HG02981 (cell line): ENCODE results near the gene OR2M5.

Experiments
- ATAC-seq: cut with Tn5 transposase; IDR thresholded peaks from one replicate; pipeline ENCODE4 v1.9.1; 2021; ENCODE audit warnings: mild to moderate bottlenecking, moderate library complexity; ENCODE audit not compliant: unreplicated experiment

The OR2M5 gene

GRCh38 chr1:248144513-248145198 lies at the start of gene OR2M5:
Gene OR2M5 (plus strand): TSS chr1:248145148. CDS start chr1:248145148, 0 bp downstream.
- no peak for ATAC-seq

GRCh38 chr1:248098529-248098928 lies 46.4 kb upstream of the OR2M5 start:
- no peak for ATAC-seq

- no peak for ATAC-seq
Observed at GRCh38 chr1:248102847-248103246, 42.1 kb upstream of the OR2M5 start.

GRCh38 chr1:248111157-248111556 lies 33.8 kb upstream of the OR2M5 start:
- no peak for ATAC-seq

- ATAC-seq = no peak
Observed at GRCh38 chr1:248114890-248115289, 30.1 kb upstream of the OR2M5 start.

GRCh38 chr1:248127653-248128052 lies 17.3 kb upstream of the OR2M5 start:
- no peak for ATAC-seq

- ATAC-seq = no peak
Observed at GRCh38 chr1:248136811-248137210, 8.1 kb upstream of the OR2M5 start.

- no peak for ATAC-seq
Observed at GRCh38 chr1:248140846-248141245, 4.1 kb upstream of the OR2M5 start.

GRCh38 chr1:248143311-248143710 lies 1.6 kb upstream of the OR2M5 start:
- ATAC-seq = no peak

GRCh38 chr1:248152056-248152827 lies 7.3 kb downstream of the OR2M5 start:
- no peak for ATAC-seq

GRCh38 chr1:248155927-248156326 lies 11.0 kb downstream of the OR2M5 start:
- no peak for ATAC-seq

- ATAC-seq = no peak
Observed at GRCh38 chr1:248158758-248159157, 13.8 kb downstream of the OR2M5 start.

- ATAC-seq = no peak
Observed at GRCh38 chr1:248164031-248164430, 19.1 kb downstream of the OR2M5 start.

- ATAC-seq = no peak
Observed at GRCh38 chr1:248165186-248165585, 20.2 kb downstream of the OR2M5 start.

GRCh38 chr1:248174521-248174920 lies 29.6 kb downstream of the OR2M5 start, which contains the start of gene OR2M2:
Gene OR2M2 (plus strand): TSS chr1:248174821. CDS start chr1:248179986, 5,165 bp downstream.
- ATAC-seq = no peak

- no peak for ATAC-seq
Observed at GRCh38 chr1:248183996-248184395, 39.0 kb downstream of the OR2M5 start.

GRCh38 chr1:248187363-248187762 lies 42.4 kb downstream of the OR2M5 start:
- no peak for ATAC-seq

- no peak for ATAC-seq
Observed at GRCh38 chr1:248189026-248189425, 44.1 kb downstream of the OR2M5 start.

GRCh38 chr1:248194117-248194516 lies 49.2 kb downstream of the OR2M5 start:
- no peak for ATAC-seq
